Right lung (tissue), 5 donors: Measurements from ENCODE around the gene NUAK1. TPM values are rescaled to one million over a fixed set of nuclear protein-coding genes. Genes with fewer than 3 reads are reported as not detected.

Experiments
- DNase-seq, 2 donors: peaks; one replicate each; pipeline ENCODE4 v3.0.0-alpha.2; 2013
- polyA plus RNA-seq, 5 donors: library from polyadenylated mRNA; unstranded; fragments of 120-200 nt; gene quantifications; one replicate each; pipeline versions ENCODE4 v1.2.1 to v1.2.3, GENCODE V29; 2013; ENCODE audit warnings: inconsistent platforms in 1 of 5, low replicate concordance in 1 of 5; ENCODE audit not compliant: insufficient read length in 5 of 5, insufficient read depth in 1 of 5

Gene NUAK1
- polyA plus RNA-seq, 5 donors, result 5.6 to 8.9 (median 7.2) TPM

- no peak for DNase-seq
Measured at GRCh38 chr12:106132175-106133135, 6.3 kb downstream of the NUAK1 start.

- DNase-seq, result no peak
Measured at GRCh38 chr12:106131676-106132075, 7.1 kb downstream of the NUAK1 start.

GRCh38 chr12:106130474-106131113 lies 8.2 kb downstream of the NUAK1 start:
- DNase-seq, result no peak

- no peak for DNase-seq
Measured at GRCh38 chr12:106128585-106129328, 10.0 kb downstream of the NUAK1 start.

- no peak for DNase-seq
Measured at GRCh38 chr12:106127338-106128126, 11.2 kb downstream of the NUAK1 start.

GRCh38 chr12:106126441-106127337 lies 12.1 kb downstream of the NUAK1 start:
- DNase-seq, result no peak

GRCh38 chr12:106125351-106126095 lies 13.2 kb downstream of the NUAK1 start:
- DNase-seq, result no peak

- DNase-seq, result no peak
Measured at GRCh38 chr12:106123551-106124081, 15.1 kb downstream of the NUAK1 start.

- DNase-seq, result no peak
Measured at GRCh38 chr12:106123110-106123509, 15.6 kb downstream of the NUAK1 start.

GRCh38 chr12:106122004-106122403 lies 16.8 kb downstream of the NUAK1 start:
- DNase-seq, result no peak

GRCh38 chr12:106120519-106121105 lies 18.1 kb downstream of the NUAK1 start:
- DNase-seq, result no peak

- DNase-seq, result no peak
Measured at GRCh38 chr12:106119301-106119700, 19.5 kb downstream of the NUAK1 start.

- DNase-seq, result no peak
Measured at GRCh38 chr12:106118381-106119130, 20.2 kb downstream of the NUAK1 start.

- DNase-seq, result no peak
Measured at GRCh38 chr12:106115440-106115839, 23.3 kb downstream of the NUAK1 start.

- DNase-seq, result no peak
Measured at GRCh38 chr12:106114447-106115068, 24.2 kb downstream of the NUAK1 start.

- DNase-seq, result peak; percentile 64 to 66
Measured at GRCh38 chr12:106113824-106114446, 24.8 kb downstream of the NUAK1 start.

- DNase-seq, result no peak
Measured at GRCh38 chr12:106113446-106113823, 25.3 kb downstream of the NUAK1 start.
